Right lobe of liver (tissue), 6 donors: ENCODE measurements around the gene PVRIG. TPM values are rescaled to one million over a fixed set of nuclear protein-coding genes. Genes with fewer than 3 reads are reported as not detected.

Source experiments
- ATAC-seq, 4 donors: fragments of 200-7000 bp; cut with Tn5 transposase; one replicate each; pipeline ENCODE4 v1.9.1; 2020; ENCODE audit warnings: mild to moderate bottlenecking in 4 of 4, moderate library complexity in 4 of 4
- DNase-seq, 3 donors: peaks; one replicate each; pipeline ENCODE4 v3.0.0-alpha.2; 2020
- H3K27ac ChIP-seq, 3 donors: fragments of 200-600 bp; one replicate each; pipeline ENCODE4 v1.8.0; 2022
- H3K27me3 ChIP-seq, 2 donors: fragments of 200-600 bp; one replicate each; pipeline ENCODE4 v1.8.0; 2022
- H3K36me3 ChIP-seq, 4 donors: fragments of 200-600 bp; sonication (generic) in 1 of 4; one replicate each; pipeline versions ENCODE4 v1.5.1 to v1.8.0; 2017 to 2022; ENCODE audit warnings: control low read depth in 1 of 4
- H3K4me1 ChIP-seq, 4 donors: fragments of 200-600 bp; sonication (generic) in 1 of 4; one replicate each; pipeline versions ENCODE4 v1.5.1 to v1.8.0; 2017 to 2022; ENCODE audit warnings: control low read depth in 1 of 4
- H3K4me3 ChIP-seq, 3 donors: fragments of 200-600 bp; one replicate each; pipeline ENCODE4 v1.8.0; 2022
- H3K9me3 ChIP-seq, 4 donors: fragments of 200-600 bp; sonication (generic) in 1 of 4; one replicate each; pipeline versions ENCODE4 v1.5.1 to v1.8.0; 2017 to 2022; ENCODE audit warnings: control low read depth in 1 of 4
- POLR2A ChIP-seq: fragments of 450-650 bp; IDR thresholded peaks from one replicate; pipeline ENCODE4 v1.6.1; 2017; ENCODE audit warnings: antibody characterized with exemption, mild to moderate bottlenecking
- WGBS: methylation state at CpG from one replicate; pipeline ENCODE4 v1.1.6; 2018; ENCODE audit warnings: low coverage, low lambda C conversion rate; ENCODE audit not compliant: insufficient coverage; ENCODE audit errors: missing lambda C conversion rate; 5-methylcytosine and 5-hydroxymethylcytosine counted together
- intact Hi-C, 2 donors: fragments of 100-400 bp; cut with DNase I; formaldehyde crosslinking; loops; one replicate each; pipeline versions ENCODE4 v1.11.2 to v1.14.1; 2022
- total RNA-seq, 6 experiments: library from RNA; depleted of rRNA in 2 of 6; stranded (reverse); fragments of >200 nt in 2 of 6; fragmentation: NEBNext Ultra II Directional in 3 of 6; extraction: Animal tissue kit (Norgen Biotek cat#: 25700) in 3 of 6; gene quantifications; one replicate each; pipeline versions ENCODE4 v1.1.0 to v1.2.4, GENCODE V29; 2016 to 2023
- TF ChIP-seq, protein P1 (sequence below), 4 donors: fragments of 200-600 bp in 3 of 4; fragments of 450-650 bp in 1 of 4; IDR thresholded peaks; one replicate each; pipeline versions ENCODE4 v1.5.1 to v1.8.0; 2016 to 2022; ENCODE audit warnings: antibody characterized with exemption in 4 of 4, mild to moderate bottlenecking in 2 of 4
- donor health status: DM: no; HTN: yes; CAD: no.
- donor health status: DM: no; HTN: no; CAD: no.
- donor health status: DM: no; HTN: no; CAD: no.
- donor health status: DM: no; HTN: yes; CAD: no.
- donor health status: DM: no; HTN: yes; CAD: no.

The PVRIG gene
- total RNA-seq, 6 experiments from 2014 or later = 0.17 to 0.89 (median 0.37) TPM; not detected in 3

DNA sequence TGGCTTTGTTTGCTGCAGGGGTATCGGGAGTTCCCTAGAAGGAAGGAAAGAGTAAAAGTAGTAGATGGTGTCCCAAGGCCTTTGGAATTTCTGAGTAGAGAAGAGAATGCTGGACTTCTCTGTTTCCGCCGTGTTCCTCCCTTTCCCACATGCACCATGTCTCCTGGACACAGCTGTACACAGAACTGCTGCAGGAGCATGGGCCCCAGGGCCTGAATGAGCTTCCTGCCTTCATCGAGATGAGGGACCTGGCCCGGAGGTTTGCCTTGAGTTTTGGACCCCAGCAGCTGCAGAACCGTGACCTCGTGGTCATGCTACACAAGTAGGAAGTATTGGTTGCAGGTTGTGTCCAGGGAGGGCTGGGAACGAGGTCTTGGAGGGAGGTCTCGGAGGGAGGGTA lies 15.3 kb upstream of the PVRIG start:
- ATAC-seq (no peak), DNase-seq (no peak)
- intact Hi-C loops = no loop called here
- Histone ChIP-seq H3K4me1 (peaks cover 0 to 8% (median 4%) of the 10 kb centered on the region in 4 donors), H3K27ac (no peak overlapping the region), H3K36me3 (no peaks in the 10 kb centered on the region), H3K4me3 (no peak overlapping the region), H3K27me3 (no peaks in the 10 kb centered on the region), H3K9me3 (no peaks in the 10 kb centered on the region)
- 87% methylated on average over 7 of the region's 9 CpGs for WGBS
- no peak for TF ChIP-seq POLR2A
- TF ChIP-seq, protein P1, sequence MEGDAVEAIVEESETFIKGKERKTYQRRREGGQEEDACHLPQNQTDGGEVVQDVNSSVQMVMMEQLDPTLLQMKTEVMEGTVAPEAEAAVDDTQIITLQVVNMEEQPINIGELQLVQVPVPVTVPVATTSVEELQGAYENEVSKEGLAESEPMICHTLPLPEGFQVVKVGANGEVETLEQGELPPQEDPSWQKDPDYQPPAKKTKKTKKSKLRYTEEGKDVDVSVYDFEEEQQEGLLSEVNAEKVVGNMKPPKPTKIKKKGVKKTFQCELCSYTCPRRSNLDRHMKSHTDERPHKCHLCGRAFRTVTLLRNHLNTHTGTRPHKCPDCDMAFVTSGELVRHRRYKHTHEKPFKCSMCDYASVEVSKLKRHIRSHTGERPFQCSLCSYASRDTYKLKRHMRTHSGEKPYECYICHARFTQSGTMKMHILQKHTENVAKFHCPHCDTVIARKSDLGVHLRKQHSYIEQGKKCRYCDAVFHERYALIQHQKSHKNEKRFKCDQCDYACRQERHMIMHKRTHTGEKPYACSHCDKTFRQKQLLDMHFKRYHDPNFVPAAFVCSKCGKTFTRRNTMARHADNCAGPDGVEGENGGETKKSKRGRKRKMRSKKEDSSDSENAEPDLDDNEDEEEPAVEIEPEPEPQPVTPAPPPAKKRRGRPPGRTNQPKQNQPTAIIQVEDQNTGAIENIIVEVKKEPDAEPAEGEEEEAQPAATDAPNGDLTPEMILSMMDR (IDR thresholded peaks at IDR 0.05) = no peak

DNA sequence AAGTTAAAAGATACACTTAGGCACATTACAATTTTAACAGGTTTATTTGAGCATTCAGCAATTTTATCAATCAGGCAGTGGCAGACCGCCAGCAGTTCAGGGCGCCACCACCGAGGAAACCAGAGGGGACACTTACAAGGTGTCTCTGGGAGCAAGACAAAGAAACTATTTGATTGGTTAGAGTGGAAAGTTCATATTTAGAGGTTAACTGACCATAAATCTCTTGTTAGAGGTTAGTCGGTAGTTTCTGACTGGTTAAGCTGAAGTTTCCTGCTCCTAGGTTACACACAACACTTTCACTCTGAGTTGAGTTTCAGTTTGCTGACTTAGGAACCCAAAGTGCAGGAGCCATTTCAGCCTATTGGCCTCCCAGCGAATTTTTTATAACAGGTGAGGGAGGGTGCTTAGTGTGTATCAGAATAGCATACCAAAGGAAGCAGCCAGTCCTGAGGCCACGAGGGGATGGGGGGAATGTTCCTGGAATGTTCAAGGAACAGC lies 10.8 kb upstream of the PVRIG start:
- DNase-seq (no peak), ATAC-seq (peak; percentile 26 to 61 (median 42))
- H3K4me1 ChIP-seq = peaks cover 0 to 35% (median 10%) of the 10 kb centered on the region in 4 donors
- H3K36me3 ChIP-seq = no peaks in the 10 kb centered on the region
- 22% methylated on average over 6 of the region's 6 CpGs for WGBS
- peak overlapping the region in 2 of 3 donors; percentile 1 to 19 for H3K4me3 ChIP-seq
- TF ChIP-seq, protein P1 (IDR thresholded peaks at IDR 0.05) = peak in 1 of 4 donors; percentile 2
- no peak for TF ChIP-seq POLR2A
- no peaks in the 10 kb centered on the region for H3K27me3 ChIP-seq
- peak overlapping the region in 1 of 3 donors; percentile 53 for H3K27ac ChIP-seq
- intact Hi-C loops = loop anchor here in 1 of 2 donors (5.0 kb wide), 1 partner anchor 57 kb away; no protein-coding TSS in a partner anchor
- no peaks in the 10 kb centered on the region for H3K9me3 ChIP-seq

DNA sequence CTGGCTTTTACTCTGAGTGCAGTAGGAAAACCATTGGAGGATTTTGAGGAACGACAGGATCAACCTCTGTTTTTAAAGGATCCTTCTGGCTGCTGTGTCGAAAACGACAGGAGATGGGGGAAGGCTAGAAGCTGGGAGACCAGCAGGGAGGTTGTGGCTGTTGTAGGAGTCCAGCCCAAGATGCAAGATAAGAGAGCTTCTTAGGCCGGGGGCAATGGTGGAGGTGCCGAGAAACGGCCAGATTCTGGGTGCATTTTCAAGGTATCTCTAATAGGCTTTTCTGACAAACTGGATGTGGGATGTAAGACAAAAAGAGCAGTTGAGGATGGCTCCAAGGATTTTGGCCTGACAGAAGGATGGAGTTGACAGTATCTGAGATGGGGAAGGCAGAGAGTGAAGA lies 10.3 kb upstream of the PVRIG start:
- Histone ChIP-seq H3K4me1 (peaks cover 0 to 35% (median 10%) of the 10 kb centered on the region in 4 donors), H3K36me3 (no peaks in the 10 kb centered on the region), H3K27ac (peak overlapping the region in 1 of 3 donors; percentile 53), H3K9me3 (no peaks in the 10 kb centered on the region), H3K4me3 (no peak overlapping the region), H3K27me3 (no peaks in the 10 kb centered on the region)
- intact Hi-C loops = loop anchor here in 1 of 2 donors (5.0 kb wide), 1 partner anchor 57 kb away; no protein-coding TSS in a partner anchor
- TF ChIP-seq, protein P1 (IDR thresholded peaks at IDR 0.05) = no peak
- TF ChIP-seq POLR2A = no peak
- 76% methylated on average over 6 of the region's 6 CpGs for WGBS
- no peak for DNase-seq
- ATAC-seq = no peak

DNA sequence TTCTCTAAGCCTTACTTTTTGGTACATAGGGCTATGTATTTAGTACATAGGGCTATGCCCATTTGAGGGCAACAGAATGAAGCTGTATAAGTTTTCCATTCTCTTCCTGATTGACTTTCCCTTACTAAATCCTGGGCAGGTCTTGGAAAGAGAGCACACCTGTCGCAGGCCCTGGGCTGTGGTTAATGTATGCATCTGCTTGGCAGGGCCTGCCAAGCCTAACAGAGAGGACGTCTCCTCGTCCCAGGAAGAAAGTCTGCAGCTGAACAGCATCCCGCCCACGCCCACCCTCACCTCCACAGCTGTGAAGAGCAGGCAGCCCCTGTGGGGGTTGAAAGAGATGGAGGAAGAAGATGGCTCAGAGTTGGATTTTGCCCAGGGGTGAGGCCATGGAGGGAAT lies 8.9 kb upstream of the PVRIG start:
- Histone ChIP-seq H3K27ac (no peak overlapping the region), H3K36me3 (no peaks in the 10 kb centered on the region), H3K4me1 (peaks cover 0 to 35% (median 10%) of the 10 kb centered on the region in 4 donors), H3K4me3 (no peak overlapping the region), H3K27me3 (no peaks in the 10 kb centered on the region), H3K9me3 (no peaks in the 10 kb centered on the region)
- intact Hi-C loops = no loop called here
- 70% methylated on average over 3 of the region's 5 CpGs for WGBS
- TF ChIP-seq, protein P1 (IDR thresholded peaks at IDR 0.05) = no peak
- TF ChIP-seq POLR2A = no peak
- ATAC-seq (no peak), DNase-seq (no peak)
